GM15510 (cell line): ENCODE results near the gene IFNL4.
"Not testable (repeated sequence)": the region's sequence is repeated elsewhere in the genome, so short reads cannot be mapped to it uniquely, and the experiment has no call there.

Experiments
- POLR2A ChIP-seq: IDR thresholded peaks from 3 replicates; pipeline ENCODE4 v1.6.1; 2011; ENCODE audit warnings: borderline replicate concordance; ENCODE audit not compliant: insufficient read length; ENCODE audit errors: extremely low read depth

IFNL4 gene

DNA sequence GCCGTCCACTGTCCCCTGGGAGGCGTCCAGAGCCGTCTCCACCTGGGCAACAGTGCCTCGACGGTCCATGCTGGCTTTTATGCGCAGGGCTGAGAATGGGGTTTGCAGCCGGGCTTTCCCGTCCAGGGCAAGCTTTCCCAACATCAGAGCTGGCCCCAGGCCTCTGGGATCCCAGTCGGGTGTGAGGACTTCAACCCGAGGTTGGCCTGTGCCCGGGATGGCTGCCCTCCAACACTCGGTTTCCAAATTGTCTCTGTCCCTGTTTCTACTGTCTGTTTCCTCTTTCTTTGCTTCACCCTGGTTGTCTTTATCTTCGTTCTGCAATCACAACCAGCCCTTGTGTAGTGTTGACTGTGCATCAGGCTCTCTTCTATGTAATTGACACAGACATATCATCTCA lies at the start of gene IFNL4:
Gene IFNL4, minus strand, starts transcription at position 51 of the 400 bp plus-strand sequence.
- no peak for TF ChIP-seq POLR2A

DNA sequence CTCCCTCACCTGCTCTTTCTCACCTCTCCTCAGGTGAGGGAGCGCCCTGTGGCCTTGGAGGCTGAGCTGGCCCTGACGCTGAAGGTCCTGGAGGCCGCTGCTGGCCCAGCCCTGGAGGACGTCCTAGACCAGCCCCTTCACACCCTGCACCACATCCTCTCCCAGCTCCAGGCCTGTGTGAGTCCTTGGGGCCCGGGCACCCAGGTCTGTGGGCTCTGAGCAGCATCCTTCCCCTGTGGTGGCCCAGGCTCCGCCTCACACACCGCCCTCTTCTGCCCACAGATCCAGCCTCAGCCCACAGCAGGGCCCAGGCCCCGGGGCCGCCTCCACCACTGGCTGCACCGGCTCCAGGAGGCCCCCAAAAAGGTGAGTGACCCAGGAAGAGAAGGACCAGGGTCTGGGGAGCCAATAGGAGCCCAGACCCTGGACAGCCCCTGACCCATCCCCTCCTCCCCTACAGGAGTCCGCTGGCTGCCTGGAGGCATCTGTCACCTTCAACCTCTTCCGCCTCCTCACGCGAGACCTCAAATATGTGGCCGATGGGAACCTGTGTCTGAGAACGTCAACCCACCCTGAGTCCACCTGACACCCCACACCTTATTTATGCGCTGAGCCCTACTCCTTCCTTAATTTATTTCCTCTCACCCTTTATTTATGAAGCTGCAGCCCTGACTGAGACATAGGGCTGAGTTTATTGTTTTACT lies 49.4 kb upstream of the IFNL4 start:
- no peak for TF ChIP-seq POLR2A

DNA sequence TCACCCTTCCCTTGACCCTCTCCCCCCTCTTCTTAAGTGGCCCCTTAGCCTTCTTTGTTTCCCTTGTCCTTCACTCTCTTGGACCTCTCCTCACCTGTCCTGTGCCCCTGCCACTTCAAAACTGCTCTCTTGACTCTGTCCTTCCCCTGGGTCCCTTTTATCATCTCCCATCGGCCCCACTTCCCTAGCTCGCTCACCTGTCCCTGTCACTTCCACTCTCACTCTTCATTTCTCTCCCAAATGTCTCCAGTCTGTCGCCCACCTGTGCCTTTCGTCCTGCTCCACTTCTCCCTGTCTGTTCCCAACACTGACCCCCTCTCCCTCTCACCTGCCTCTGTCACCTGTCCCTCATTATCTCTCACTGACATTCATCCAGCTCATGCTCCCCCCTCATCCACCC lies 48.2 kb upstream of the IFNL4 start:
- TF ChIP-seq POLR2A: no peak

DNA sequence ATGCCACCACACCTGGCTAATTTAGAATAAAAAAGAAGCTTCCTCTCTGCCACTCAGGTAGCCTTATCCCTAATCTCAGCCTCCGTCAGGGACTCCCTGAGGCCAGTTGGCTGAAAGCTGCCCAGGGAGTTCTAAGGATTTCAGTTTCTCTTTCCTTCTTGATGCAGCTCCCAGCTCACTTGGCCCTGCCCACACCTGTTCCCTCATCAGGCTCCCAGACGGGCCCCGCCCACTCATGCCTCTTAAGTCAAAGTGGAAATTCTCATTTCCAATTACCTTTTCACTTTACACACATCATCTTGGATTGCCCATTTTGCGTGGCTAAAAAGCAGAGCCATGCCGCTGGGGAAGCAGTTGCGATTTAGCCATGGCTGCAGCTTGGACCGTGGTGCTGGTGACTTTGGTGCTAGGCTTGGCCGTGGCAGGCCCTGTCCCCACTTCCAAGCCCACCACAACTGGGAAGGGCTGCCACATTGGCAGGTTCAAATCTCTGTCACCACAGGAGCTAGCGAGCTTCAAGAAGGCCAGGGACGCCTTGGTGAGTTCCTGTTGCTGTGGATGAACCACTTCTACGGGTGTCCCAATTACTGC lies 47.5 kb upstream of the IFNL4 start, which contains the start of gene IFNL1:
Gene IFNL1, plus strand, starts transcription at position 353 of the 591 bp plus-strand sequence. Its CDS starts 15 bp downstream, at position 368.
- no peak for TF ChIP-seq POLR2A

DNA sequence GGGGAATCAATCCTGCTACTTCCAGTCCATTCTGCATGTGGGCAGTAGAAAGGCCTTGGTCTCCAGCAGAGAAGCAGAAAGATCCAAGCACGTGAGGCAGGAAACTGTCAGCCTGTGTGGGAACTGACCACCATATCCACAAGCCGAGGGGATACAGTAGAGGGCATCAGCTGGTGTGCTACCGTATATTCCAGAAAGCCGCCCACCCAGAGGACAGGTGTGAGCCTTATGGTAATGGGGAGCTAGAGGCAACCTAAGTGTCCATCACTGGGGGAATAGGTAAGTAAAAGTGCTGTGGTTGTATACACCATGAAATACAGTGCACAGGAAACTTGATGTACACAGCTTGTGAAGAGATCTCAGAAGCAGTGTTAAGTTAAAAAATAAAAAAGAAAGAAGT lies 44.7 kb upstream of the IFNL4 start:
- no peak for TF ChIP-seq POLR2A

DNA sequence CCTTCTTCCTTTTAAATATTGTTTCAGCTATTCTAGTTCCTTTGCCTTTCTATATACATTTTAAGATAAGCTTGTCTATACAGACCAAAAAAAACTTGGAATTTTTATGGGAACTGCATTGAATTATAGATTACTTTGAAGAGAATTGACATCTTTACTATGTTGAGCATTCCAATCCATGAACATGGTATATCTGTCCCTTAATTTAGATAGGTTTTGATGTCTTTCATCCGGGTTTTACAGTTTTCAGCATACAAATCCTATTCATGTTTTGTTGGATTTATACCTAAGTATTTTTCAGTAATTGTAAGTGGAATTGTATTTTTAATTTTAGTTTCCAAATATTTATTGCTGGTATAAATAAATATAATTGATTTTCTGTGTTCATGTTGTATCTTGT lies 35.4 kb upstream of the IFNL4 start:
- no peak for TF ChIP-seq POLR2A

DNA sequence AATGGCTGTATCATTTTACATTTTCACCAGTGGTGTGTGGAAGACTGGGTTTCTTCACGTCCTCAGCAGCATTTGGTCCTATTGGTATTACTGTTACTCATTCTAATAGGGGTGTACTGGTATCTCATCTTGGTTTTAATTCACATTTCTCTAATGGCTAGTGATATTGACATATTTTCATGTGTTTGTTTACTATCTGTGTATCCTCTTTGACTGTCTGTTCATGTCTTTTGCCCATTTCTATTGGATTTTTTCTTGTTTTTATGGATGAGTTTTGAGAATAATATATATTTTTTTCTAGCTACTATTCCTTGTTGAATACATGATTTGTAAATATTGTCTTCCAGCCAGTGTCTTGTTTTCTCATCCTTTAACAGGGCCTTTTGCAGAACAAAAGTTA lies 33.4 kb upstream of the IFNL4 start:
- TF ChIP-seq POLR2A: no peak

DNA sequence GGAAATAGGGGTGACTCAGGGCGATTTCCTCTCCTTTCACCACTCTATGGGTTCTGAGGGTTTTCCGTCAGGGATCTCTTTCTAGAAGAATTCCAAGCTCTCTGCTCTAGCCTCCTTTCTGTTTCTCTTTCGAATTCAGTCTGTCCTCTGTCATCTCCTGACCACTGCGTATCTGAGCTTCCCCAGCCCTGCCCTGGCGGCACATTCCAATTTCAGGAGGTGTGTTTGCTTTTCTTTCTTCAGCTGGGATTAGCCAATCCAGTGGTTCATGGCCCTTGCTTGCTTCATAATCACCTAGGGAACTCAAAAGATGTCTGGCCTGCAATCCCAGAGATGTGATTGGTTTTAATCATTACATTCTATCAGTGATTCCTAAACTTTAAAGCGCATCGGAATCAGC lies 28.9 kb upstream of the IFNL4 start:
- TF ChIP-seq POLR2A: no peak

DNA sequence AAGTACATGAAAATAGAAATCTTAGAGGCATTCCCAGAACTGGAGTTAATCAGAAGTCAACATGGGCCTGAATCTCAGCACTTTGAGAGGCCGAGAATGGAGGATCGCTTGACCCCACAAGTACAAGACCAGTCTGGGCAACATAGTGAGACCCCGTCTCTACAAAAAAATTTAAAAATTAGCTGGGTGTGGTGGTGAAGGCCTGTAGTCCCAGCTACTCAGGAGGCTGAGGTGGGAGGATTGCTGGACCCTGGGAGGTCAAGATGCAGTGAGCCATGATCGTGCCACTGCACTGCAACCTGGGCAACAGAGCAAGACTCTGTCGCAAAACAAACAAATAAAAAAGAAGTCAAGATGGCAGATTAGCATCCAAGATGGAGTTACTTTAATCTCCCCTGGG lies 28.1 kb upstream of the IFNL4 start:
- no peak for TF ChIP-seq POLR2A

DNA sequence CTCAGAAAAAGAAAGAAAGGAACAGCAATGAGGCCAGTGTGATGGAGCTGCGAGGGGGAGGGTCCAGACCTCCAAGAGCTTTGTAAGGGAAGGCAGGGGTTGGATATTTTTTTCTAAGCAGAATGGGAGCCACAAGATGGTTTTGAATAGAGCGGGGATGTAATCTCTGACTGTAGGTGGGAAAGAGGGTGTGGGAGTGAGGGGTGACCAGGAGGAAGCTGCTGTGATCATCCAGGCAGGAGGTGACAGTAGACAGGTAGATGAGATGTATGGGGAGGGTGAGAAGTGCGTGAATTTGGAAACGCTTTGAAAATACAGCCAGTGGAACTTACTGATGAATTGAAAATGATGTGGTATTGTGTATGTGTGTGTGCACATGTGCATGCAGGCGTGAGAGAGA lies 26.9 kb upstream of the IFNL4 start:
- no peak for TF ChIP-seq POLR2A

DNA sequence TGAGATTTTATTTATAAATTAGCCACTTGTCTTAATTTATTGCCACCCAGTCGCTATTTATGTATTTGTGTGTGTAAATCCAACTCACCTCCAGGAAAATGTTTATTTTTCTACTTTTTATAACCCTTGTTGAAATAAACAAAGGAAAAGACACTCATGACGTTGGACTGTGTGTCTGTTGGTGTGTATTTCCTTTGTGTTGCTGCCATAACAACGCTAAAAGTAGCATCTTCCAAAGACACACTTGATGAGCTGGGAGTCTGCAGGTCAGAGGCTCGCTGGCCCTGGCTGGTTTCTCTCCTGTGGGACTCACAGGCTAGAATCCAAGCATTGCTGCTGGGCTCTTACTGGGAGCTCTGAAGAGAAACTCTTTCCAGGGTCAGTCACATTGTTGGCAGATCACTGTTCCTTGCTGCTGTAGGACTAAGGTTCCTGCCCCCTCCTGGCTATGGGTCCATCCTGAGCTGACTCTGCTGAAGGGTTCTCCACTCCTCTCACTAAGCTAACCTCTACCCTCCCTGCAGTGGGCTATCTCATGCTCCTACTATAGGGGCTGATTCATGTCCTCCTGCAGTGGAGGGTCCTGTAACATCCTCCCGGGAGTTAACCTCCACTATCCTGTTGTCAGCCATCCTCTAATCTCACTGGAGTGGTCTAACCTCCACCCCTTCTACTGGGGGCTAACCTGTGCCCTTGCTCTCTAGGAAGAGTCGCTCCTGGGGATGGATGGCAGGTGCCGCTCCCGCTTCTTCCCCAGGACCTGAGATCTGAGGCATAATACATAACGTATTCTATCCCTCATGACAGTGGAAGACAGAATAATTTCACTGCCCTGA lies 21.6 kb upstream of the IFNL4 start:
- TF ChIP-seq POLR2A: no peak

DNA sequence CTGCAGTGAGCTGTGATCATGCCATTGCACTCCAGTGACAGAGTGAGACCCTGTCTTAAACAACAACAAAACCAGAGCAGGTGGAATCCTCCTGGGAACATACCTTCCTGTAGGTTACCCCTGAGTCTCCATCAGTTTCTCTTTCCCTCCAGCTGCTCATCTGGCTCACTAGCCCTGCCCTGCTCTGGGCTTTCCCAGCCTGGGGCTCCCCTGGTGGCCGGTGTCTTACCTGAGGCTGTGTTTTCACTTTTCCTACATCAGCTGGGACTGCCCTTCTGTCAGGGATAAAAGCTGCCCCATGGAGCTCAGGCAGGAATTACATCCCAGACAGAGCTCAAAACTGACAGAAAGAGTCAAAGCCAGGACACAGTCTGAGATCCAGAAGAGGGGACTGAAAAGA lies 19.4 kb upstream of the IFNL4 start, which contains the start of gene IFNL2:
Gene IFNL2, plus strand, starts transcription at position 312 of the 400 bp plus-strand sequence. CDS start 173 bp downstream, outside the sequence.
- TF ChIP-seq POLR2A: not testable (repeated sequence)

DNA sequence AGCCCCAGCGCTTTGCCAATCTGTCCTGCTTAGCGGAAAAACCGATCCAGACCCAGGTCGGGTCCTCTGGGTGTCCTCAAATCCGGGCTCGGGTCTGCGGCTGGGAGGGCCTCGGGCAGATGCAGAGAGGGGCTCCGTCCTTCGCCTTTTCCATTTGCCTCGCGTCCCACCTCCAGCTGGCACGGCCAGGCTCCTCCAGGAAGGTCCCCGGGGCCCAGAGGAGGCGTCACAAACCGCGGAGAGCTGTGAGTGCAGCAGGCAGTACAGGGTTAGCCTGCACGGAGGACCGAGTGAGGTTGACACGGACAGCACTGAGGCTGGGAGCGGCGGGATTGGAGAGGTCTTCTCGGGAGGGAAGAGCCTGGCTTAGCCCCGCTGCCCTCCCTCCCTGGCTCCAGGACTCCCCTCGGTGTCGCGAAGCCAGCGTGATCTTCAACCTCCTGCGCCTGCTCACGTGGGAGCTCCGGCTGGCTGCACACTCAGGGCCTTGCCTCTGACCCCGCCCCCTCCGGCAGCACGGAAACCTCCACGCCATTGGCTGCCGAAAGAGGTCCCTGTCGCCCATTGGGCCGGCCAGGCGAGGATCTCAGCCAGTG lies 16.8 kb upstream of the IFNL4 start:
- no peak for TF ChIP-seq POLR2A

DNA sequence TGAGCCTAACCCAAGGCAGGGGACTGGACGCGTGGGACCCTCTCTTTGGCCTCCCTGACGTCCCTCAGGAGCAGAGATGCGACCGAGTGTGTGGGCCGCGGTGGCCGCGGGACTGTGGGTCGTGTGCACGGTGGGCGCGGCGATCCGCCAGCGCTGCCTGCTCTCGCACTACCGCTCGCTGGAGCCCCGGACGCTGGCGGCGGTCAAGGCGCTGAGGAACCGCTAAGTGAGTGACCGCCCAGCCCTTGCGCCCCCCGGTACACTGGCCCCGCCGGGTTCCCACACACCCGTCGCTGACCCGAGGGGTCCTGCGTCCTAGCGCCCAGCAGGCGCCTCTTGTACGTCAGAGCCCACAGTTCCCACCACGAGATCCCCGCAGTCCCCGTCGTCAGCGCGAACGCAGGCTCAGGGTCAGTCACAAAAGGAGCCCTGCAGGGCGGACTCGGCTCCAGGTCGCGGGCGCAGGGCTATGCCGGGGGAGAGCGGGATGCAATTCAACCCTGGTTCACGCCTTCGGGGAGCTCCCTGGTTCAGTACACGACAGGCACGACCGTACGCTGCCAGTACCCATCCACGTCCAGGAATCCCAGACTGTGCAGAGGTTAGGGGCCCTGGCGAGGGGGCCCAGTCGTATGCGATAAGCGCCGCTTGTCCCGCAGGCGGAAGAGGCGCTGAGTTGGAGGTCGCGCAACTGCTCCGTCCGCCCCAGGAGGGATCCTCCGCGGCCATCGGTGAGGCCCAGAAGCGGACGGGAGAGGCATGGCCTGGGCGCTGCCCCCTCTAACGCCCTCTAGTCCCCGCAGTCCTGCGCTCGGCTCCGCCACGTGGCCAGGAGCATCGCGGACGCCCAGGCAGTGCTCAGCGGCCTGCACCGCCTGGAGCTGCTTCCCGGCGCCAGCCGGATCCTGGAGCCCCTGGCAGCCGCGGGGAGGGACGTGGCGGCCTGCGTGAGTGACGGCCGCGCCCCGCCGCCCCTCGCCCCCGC lies 15.9 kb upstream of the IFNL4 start:
- TF ChIP-seq POLR2A: no peak
